Adrenal gland (tissue), 5 donors: Measurements from ENCODE around the gene RNF223.

Experiments used
- POLR2A ChIP-seq, 2 donors: fragments of 450-650 bp; IDR thresholded peaks; one replicate each; pipeline ENCODE4 v1.6.1; 2017; ENCODE audit warnings: antibody characterized with exemption in 2 of 2, mild to moderate bottlenecking in 2 of 2, moderate library complexity in 1 of 2
- TF ChIP-seq, protein P1 (sequence below), 6 experiments: fragments of 450-650 bp in 4 of 6; fragments of 200-600 bp in 2 of 6; sonication (generic) in 1 of 6; IDR thresholded peaks; 1 replicate in 5 of 6; 2 replicates in 1 of 6; pipeline versions ENCODE4 v1.5.1 to v1.8.0; 2016 to 2021; ENCODE audit warnings: antibody characterized with exemption in 6 of 6, mild to moderate bottlenecking in 2 of 6, moderate library complexity in 1 of 6
- donor health status: DM: no; HTN: no; CAD: no.

DNA sequence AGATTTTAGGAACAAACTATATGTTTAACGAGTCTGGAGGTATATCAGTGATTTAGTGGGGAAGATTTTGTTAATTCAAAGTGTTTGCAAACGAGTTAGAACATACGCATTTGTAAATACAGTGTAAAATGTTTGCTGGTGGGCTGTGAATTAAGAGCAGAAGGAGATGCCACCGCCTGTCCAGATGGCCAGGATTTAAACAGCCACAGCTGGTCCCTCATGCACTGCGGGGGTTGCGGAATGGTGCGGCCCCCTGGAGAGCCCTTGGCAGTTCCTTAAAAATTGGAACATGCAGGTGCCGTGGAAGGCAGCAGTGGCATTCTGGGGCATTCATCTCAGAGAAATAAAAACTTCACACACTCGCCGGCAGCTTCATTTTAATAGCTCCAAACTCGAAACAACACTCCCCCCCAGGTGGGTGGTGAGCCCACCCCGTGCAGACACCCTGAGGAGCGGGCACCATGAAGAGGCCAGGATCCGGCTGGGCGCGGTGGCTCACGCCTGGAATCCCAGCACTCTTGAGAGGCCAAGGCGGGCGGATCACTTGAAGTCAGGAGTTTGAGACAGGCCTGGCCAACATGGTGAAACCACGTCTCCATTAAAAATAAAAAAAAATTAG is 45.3 kb upstream of the RNF223 start:
- TF ChIP-seq, protein P1, sequence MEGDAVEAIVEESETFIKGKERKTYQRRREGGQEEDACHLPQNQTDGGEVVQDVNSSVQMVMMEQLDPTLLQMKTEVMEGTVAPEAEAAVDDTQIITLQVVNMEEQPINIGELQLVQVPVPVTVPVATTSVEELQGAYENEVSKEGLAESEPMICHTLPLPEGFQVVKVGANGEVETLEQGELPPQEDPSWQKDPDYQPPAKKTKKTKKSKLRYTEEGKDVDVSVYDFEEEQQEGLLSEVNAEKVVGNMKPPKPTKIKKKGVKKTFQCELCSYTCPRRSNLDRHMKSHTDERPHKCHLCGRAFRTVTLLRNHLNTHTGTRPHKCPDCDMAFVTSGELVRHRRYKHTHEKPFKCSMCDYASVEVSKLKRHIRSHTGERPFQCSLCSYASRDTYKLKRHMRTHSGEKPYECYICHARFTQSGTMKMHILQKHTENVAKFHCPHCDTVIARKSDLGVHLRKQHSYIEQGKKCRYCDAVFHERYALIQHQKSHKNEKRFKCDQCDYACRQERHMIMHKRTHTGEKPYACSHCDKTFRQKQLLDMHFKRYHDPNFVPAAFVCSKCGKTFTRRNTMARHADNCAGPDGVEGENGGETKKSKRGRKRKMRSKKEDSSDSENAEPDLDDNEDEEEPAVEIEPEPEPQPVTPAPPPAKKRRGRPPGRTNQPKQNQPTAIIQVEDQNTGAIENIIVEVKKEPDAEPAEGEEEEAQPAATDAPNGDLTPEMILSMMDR (IDR thresholded peaks at IDR 0.05): no peak
- TF ChIP-seq POLR2A (IDR thresholded peaks at IDR 0.05): no peak
